DMS153 treated with DMSO at 0.1 percent for 48 hours (cell line): ENCODE measurements around the gene ATXN1.
"Not testable (repeated sequence)": the region's sequence is repeated elsewhere in the genome, so short reads cannot be mapped to it uniquely, and the experiment has no call there.

ENCODE experiments used
- DNase-seq: peaks from one replicate; lab custom pipeline; 2025; ENCODE audit not compliant: unreplicated experiment; lab: John Stamatoyannopoulos, UW

ATXN1 gene

GRCh38 chr6:16470502-16471221 is 290.6 kb downstream of the ATXN1 start:
- no peak for DNase-seq

GRCh38 chr6:16468991-16469615 is 292.2 kb downstream of the ATXN1 start:
- no peak for DNase-seq

- no peak for DNase-seq
Measured at GRCh38 chr6:16466800-16467553, 294.3 kb downstream of the ATXN1 start.

- DNase-seq: no peak
Measured at GRCh38 chr6:16464045-16464444, 297.2 kb downstream of the ATXN1 start.

DNA sequence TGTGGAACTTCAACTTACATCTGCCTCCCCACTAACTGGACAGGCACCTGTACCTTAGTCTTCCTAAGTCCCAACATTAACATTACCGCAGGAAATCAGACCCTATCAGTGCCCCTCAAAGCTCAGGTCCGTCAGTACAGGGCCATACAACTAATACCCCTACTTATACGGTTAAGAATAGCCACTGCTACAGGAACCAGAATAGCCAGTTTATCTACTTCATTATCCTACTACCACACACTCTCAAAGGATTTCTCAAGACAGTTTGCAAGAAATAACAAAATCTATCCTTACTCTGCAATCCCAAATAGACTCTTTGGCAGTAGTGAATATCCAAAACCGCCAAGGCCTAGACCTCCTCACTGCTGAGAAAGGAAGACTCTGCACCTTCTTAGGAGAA is 298.0 kb downstream of the ATXN1 start:
- not testable (repeated sequence) for DNase-seq

DNA sequence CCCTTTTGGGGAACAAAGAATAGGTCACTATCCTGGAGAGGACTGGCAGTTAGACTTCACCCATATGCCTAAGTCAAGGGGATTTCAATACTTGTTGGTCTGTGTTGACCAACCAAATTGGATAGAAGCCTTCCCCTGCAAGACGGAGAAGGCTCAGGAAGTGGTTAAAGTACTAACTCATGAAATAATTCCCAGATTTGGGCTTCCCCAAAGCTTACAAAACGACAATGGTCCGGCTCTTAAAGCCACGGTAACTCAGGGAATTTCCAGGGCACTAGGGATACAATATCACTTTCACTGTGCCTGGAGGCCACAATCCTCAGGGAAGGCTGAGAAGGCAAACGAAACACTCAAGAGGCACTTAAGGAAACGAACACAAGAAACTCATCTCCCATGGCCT is 299.8 kb downstream of the ATXN1 start:
- DNase-seq: no peak

DNA sequence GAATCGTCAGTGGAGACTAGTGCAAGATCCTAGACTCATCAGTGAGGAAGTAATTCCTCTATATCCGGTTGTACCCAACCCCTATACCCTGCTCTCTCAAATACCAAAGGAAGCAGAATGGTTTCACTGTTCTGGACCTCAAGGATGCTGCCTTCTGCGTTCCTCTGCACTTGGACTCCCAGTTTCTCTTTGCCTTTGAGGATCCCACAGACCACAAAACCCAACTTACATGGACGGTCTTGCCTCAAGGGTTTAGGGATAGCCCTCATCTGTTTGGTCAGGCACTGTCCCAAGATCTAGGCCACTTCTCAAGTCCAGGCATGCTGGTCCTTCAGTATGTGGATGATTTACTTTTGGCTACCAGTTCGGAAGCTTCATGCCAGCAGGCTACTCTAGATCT is 301.8 kb downstream of the ATXN1 start:
- not testable (repeated sequence) for DNase-seq

DNA sequence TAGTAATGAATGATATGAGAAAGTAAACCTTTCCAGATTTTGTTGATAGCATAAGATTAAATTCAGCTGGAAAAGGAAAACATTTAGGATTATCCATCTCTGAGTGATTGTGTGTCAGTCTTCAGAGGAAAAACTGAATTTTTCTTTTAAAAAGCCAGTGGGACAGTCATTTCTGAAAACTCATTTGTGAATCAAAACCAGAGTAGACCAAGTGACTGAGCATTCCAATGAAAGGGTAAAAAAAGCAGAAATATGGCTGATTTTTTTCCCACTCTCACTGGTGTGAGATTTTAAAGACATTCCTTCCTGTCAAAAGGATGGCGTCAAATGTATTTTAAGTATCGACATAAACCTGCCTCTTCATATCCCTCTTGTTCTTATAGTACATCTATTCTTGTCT is 308.9 kb downstream of the ATXN1 start:
- DNase-seq: no peak

DNA sequence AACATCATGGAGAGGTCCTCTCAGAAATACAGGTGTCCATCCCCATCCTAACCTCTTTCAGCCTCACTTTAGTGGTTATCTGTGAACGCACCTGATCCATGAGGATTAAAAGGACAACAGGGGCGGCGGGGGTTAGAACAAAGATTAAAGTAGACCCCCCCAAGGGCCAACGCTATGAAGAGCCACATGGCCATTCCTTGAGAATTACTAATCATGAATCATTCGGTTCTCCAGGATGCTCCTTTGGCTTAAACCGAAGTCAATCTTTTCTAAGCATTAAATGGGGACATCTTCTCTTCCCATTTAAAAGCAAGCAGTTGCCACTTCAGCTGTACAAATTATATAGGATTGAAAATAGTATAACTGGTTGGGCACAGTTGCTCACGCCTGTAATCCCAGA is 310.4 kb downstream of the ATXN1 start:
- DNase-seq: no peak

- no peak for DNase-seq
Measured at GRCh38 chr6:16450285-16450684, 311.0 kb downstream of the ATXN1 start.

GRCh38 chr6:16446273-16446672 is 315.0 kb downstream of the ATXN1 start:
- no peak for DNase-seq

DNA sequence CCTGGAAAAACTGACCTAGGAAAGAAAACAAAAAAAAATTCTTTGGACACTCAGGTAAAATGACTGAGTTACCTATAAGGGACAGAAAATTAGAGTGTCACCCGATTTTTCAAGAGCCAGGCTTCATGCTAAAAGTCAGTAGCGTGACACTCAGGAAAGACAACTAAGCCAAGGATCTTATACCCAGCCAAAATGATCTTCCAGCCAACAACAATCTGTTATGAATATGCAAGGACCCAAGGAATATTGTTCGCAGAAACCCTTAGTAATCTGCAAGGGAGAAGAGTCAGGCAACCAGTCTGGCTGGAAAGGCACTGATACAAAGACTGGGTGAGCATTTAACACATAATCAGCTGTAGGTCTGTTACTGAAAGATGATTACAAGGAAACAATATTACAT is 319.2 kb downstream of the ATXN1 start:
- DNase-seq: no peak

- no peak for DNase-seq
Measured at GRCh38 chr6:16441262-16441661, 320.0 kb downstream of the ATXN1 start.

GRCh38 chr6:16440636-16441212 is 320.5 kb downstream of the ATXN1 start:
- no peak for DNase-seq

DNA sequence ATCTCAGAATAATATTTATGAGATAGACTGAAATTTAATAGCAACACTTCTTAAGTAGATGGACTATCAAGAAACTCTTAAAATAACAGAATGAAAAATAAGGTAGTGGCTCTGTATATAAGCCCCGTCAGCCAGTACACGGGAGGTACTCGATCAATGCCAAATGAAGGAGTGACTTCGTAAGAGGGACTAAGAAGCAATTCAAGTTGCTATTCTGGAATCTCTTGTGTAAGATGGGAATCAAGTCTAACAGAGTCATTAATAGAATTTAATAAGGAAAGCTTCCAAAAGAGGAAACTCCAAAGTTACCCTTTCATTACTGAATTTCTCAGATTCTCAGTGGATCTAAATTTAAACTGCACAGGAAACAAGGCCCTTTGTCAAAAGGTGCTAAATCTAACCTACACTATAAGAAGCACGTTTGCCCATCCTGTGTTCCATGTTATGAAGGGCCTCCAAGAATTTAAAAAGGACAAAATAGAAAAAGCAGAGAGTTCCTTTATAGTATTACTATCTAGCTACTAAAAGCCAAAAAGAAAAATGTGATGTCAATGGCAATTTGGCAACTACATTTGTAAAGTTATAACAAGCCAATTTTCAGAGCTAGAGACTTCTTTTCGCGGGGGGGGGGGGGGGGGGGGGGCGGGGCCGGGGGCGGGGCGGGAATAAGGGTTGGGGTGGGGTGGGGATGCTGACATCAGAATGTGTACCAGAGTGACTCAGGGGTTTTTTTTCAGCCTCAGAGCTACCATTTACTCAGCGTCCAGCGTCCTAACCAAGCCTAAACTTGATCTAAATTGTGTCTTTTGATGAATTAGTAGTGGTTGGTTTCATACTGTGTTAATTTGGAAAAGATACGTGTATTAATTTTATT is 322.3 kb downstream of the ATXN1 start:
- DNase-seq: no peak

DNA sequence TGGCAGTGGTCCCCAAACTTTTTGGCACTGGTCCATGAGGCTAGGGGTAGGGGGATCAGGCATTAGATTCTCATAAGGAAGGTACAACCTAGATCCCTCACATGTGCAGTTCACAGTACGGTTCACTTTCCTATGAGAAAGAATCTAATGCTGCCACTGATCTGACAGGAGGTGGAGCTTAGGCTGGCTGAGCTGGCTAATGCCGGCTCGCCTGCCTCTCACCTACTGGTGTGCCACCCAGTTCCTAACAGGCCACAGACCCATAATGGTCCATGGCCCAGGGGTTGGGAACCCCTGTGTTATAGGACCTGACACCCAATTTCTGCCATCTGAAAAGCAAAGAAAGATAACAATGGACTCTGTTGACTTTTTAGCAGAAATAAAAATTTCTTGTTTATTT is 323.3 kb downstream of the ATXN1 start:
- DNase-seq: no peak

- DNase-seq: no peak
Measured at GRCh38 chr6:16437095-16437494, 324.2 kb downstream of the ATXN1 start.

- no peak for DNase-seq
Measured at GRCh38 chr6:16436550-16436949, 324.7 kb downstream of the ATXN1 start.

GRCh38 chr6:16434885-16435284 is 326.4 kb downstream of the ATXN1 start:
- no peak for DNase-seq

- DNase-seq: no peak
Measured at GRCh38 chr6:16433338-16433890, 327.8 kb downstream of the ATXN1 start.
